ENCODE measurements around the gene SYF2.

SYF2 gene

GRCh38 chr1:25173809-25174340 lies 58.4 kb downstream of the SYF2 start:
- DNase-seq (ENCODE audit: low spot score), result no peak
- Histone ChIP-seq H3K4me3 (no peak overlapping the region), H3K27ac (no peak overlapping the region)
- TF ChIP-seq CTCF (IDR thresholded peaks at IDR 0.05), result no peak
